Bone marrow (tissue), 2 donors: ENCODE data around the gene UBL4A.

ENCODE experiments used
- DNase-seq, 2 donors: peaks; one replicate each; lab custom pipeline; 2025; lab: John Stamatoyannopoulos, UW

The UBL4A gene

DNA sequence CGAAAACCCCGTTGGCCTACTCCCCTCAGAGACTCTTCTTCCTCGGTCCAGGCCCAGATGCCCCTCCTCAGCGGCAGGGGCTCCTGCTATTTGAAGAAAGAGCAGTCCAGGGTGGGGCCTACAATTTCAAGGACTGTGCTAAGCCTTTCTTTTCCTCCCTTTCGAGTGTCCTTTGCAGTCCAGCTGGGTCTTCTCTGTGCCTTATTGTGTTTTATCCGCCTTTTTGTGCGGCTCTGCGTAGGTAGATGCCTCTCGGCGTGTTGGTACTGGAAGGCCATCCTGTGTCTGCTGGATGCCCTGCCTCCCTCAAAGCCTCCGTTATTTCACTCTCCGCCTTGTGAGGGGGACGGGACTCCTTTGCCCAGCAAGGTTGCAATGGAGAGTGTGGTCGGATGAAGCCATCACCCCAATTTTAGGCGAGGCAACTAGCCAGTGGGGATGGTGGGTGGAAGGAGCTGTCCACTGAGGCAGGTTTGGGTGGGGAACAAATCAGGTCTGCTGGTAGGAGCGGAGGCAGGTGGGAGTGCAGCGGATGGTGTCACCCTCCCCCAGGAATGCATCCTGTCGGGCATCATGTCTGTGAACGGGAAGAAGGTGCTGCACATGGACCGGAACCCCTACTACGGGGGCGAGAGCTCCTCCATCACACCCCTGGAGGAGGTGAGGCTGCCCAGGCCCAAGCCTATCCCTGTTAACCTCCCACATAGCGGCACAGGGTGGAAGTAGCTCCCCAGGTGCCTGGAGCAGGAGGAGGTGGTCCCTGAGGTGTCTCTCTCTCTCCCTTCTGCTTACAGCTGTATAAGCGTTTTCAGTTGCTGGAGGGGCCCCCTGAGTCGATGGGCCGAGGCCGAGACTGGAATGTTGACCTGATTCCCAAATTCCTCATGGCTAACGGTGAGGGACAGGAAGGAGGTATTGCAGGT is 48.2 kb downstream of the UBL4A start:
- DNase-seq: no peak

DNA sequence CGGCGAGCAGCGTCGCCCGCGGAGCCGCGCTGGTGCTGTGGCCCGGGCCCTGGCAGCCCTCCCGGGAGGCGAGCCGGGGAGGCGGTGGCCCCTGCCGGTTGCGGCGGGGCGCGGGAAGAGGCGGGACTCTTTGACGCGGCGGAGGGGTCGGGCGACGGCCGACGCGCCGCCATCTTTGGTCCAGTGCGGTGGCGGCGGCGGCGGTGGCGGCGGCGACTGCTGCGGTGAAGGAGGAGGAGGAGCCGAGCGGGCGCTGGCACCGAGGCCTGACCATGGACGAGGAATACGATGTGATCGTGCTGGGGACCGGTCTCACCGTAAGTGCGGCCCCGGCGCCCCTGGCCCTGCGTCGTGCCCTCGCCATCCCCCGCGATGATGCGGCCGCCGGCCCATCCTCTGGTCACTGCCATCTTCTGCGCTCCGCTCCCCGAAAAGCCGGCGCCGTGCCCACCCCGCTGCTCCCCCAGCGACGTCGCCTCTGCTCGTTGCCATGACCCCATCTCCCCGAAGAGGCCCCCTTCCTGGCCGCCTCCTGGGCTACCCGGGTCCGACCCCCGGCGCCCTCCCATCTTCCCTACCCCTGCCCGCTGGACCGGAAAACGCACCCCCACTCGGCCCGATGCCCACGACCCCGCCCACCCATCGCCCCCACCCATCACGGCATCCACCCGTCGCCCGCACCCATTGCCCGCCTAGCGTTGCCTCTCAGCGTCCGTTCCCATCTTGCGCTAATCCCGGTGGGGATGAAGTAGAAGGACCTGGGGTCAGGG is 49.2 kb downstream of the UBL4A start, which contains the start of gene GDI1:
GDI1 (plus strand) TSS at position 172 of the 770 bp plus-strand sequence; CDS start at position 273, 101 bp downstream.
- DNase-seq: peak in 1 of 2 donors; percentile 33

DNA sequence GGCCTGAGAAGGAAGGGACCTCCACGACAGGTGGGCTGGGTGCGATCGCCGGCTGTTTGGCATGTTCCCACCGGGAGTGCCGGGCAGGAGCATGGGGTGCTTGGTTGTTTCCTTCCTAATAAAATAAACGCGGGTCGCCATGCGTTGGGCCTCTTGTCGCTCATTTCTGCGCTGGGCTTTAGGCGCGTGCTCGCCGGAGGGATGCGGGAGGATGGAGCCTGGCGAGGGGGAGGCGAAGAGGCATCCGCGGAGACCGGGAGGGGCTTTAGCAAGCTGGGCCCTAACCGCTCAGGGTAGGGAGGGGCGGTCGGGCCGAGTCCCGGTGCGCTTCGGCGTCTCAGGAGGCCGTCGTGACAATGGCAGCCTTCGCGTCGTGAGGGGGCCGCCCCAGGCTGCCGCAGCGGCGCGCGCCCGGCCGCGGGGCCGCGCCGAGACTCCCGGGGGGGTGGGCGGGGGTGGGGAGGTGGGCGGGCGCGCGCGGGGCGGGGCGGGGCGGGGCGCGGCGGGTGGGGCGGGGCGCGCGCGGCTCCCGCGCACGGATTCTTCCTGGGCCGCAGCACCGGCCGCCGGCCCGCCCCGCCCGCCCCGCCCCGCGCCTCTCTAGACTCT is 49.9 kb downstream of the UBL4A start:
- peak in 1 of 2 donors; percentile 13 for DNase-seq

DNA sequence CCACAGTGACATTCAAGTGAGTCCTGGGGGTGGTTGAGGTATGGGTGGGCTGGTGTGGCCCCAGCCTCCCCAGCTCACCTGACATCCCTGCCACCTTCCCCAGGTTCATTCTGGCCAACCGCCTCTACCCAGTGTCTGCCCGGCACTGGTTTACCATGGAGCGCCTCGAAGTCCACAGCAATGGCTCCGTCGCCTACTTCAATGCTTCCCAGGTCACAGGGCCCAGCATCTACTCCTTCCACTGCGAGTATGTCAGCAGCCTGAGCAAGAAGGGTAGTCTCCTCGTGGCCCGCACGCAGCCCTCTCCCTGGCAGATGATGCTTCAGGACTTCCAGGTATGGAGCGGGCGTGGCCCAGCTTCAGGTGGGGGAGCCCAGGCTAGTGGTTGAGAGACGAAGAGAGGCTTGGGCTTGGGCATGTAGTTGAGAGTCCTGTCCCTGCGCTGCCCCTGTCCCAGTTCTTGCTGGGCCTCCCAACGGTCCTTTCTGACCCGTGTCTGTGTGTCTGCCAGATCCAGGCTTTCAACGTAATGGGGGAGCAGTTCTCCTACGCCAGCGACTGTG is 51.2 kb downstream of the UBL4A start:
- DNase-seq: no peak

DNA sequence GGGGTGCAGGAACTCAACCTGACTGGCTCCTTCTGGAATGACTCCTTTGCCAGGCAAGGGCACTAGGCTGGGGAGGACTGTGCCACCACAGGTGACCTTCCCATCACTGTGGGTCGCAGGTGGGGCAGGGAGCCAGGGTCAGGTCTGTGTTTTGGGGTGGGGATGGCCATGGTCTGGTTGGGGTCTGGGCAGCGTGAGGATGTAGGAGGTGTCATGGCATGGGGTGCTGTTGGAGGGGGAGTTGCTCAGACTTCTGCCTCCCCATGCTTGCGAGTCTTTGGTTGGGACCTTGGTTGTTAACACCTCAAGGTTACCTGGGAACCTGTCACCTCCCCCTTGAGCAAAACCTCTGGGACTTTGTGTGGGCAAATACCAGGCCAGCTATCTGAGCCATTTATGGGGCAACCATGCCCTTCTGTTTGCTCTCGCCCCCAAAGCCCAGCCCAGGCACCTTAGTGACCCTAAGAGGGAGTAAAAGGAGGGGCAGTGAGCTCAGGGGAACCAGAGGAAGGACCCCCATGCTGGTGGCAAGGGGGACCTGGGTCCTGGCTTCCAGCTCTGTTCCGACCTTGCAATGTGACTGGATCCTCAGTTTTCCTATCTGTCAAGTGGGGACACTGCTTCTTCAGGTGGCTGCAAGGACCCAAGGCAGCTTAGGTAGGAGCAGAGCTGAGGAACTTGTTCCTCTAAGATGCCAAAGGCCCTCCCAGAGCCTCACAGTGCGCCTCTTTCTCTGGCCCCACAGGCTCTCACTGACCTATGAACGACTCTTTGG is 51.8 kb downstream of the UBL4A start:
- no peak for DNase-seq
